Activated CD8-positive, alpha-beta T cell treated with anti-CD3 and anti-CD28 coated beads for 36 hours (primary cell): Measurements from ENCODE around the gene PPP6R2. TPM values are rescaled to one million over a fixed set of nuclear protein-coding genes. Genes with fewer than 3 reads are reported as not detected.

ENCODE experiments used
- ATAC-seq: fragments of 200-7000 bp; cut with Tn5 transposase; one replicate; pipeline ENCODE4 v1.10.0; 2021; ENCODE audit warnings: mild to moderate bottlenecking, moderate library complexity
- CTCF ChIA-PET: fragments of 350-600 bp; sonication (Branson Sonifier 250); formaldehyde crosslinking; loops from one replicate; lab custom pipeline; 2021; ENCODE audit warnings: antibody characterized with exemption; lab: Charles Lee
- POLR2A ChIA-PET: fragments of 350-600 bp; sonication (Branson Sonifier 250); formaldehyde crosslinking; loops from one replicate; lab custom pipeline; 2021; ENCODE audit warnings: antibody characterized with exemption; lab: Charles Lee
- DNase-seq: peaks from one replicate; pipeline ENCODE4 v3.0.0-alpha.2; 2020
- H3K27ac Mint-ChIP-seq: one replicate; pipeline ENCODE4 v1.8.0; 2021; ENCODE audit warnings: mild to moderate bottlenecking, mixed read lengths
- H3K27me3 Mint-ChIP-seq: one replicate; pipeline ENCODE4 v1.8.0; 2021; ENCODE audit warnings: mixed read lengths
- H3K36me3 Mint-ChIP-seq: one replicate; pipeline ENCODE4 v1.8.0; 2021; ENCODE audit warnings: low read depth, mixed read lengths
- H3K4me1 Mint-ChIP-seq: one replicate; pipeline ENCODE4 v1.8.0; 2021; ENCODE audit warnings: low read depth, mixed read lengths
- H3K4me3 Mint-ChIP-seq: one replicate; pipeline ENCODE4 v1.8.0; 2021; ENCODE audit warnings: mild to moderate bottlenecking, moderate library complexity, mixed read lengths
- H3K9me3 Mint-ChIP-seq: one replicate; pipeline ENCODE4 v1.8.0; 2021; ENCODE audit warnings: mixed read lengths
- intact Hi-C: fragments of 100-400 bp; cut with micrococcal nuclease; formaldehyde crosslinking; loops from one replicate; pipeline ENCODE4 v1.10.0; 2022
- total RNA-seq, 2 experiments: library from RNA; stranded (reverse); gene quantifications; one replicate each; pipeline ENCODE4 v1.2.3, GENCODE V29; 2021
- TF ChIP-seq, protein P1 (sequence below): fragments of 200-600 bp; IDR thresholded peaks from one replicate; pipeline ENCODE4 v1.8.0; 2022; ENCODE audit warnings: antibody characterized with exemption, mild to moderate bottlenecking

PPP6R2 gene
- total RNA-seq, 2 experiments from 2014 or later: 44.2 to 44.3 TPM

DNA sequence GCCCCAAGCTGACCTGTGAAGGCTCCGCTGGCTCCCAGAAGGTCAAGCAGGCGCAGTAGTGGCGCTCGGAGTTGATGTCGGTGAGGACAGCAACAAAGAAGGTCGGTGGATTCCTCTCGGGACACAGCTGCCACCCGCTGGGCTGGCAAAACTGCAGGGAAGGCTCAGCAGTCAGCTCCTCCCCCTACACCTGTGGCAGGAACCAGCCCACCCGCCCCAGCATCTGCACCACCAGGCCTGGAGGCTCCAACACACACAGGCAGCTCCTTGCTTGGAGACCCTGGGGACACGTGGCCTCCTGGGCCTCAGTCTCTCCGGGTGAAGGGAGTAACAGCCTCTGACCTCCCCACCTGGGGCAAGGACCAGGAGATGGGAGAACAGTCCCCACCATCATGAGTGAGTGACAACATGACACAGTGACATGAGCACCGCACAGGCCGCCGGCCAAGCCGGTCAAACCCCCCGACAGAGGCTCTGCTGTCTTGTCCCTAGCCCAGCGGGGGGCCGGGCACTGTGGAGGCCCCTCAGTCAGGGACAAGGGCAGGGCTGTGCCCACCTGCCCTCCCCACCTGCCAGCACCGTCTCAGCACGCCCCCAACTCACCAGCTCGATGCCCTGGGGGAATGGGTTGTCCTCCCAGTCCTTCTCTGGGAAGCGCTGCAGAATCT lies 124.8 kb downstream of the PPP6R2 start:
- no peak for ATAC-seq
- intact Hi-C loops: no loop called here
- DNase-seq: no peak
- Mint-ChIP-seq H3K27ac (peak overlapping the region; percentile 95), H3K4me3 (peak overlapping the region; percentile 36), H3K9me3 (no peaks in the 10 kb centered on the region), H3K4me1 (peaks cover 62% of the 10 kb centered on the region), H3K27me3 (no peaks in the 10 kb centered on the region), H3K36me3 (peaks cover 14% of the 10 kb centered on the region)
- ChIA-PET POLR2A (interaction anchor here (2.4 to 5.3 kb wide), 2 partner anchors 57 to 153 kb away, joined by 7 to 38 read pairs; partner anchors contain the start of gene SCO2), CTCF (interaction anchor here (1.2 to 3.5 kb wide), 3 partner anchors 11 to 153 kb away, joined by 3 to 19 read pairs (median 4); no protein-coding TSS in a partner anchor)
- TF ChIP-seq, protein P1, sequence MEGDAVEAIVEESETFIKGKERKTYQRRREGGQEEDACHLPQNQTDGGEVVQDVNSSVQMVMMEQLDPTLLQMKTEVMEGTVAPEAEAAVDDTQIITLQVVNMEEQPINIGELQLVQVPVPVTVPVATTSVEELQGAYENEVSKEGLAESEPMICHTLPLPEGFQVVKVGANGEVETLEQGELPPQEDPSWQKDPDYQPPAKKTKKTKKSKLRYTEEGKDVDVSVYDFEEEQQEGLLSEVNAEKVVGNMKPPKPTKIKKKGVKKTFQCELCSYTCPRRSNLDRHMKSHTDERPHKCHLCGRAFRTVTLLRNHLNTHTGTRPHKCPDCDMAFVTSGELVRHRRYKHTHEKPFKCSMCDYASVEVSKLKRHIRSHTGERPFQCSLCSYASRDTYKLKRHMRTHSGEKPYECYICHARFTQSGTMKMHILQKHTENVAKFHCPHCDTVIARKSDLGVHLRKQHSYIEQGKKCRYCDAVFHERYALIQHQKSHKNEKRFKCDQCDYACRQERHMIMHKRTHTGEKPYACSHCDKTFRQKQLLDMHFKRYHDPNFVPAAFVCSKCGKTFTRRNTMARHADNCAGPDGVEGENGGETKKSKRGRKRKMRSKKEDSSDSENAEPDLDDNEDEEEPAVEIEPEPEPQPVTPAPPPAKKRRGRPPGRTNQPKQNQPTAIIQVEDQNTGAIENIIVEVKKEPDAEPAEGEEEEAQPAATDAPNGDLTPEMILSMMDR: no peak

GRCh38 chr22:50468626-50469025 lies 125.5 kb downstream of the PPP6R2 start:
- Mint-ChIP-seq H3K36me3 (peaks cover 12% of the 10 kb centered on the region), H3K4me1 (peaks cover 69% of the 10 kb centered on the region), H3K9me3 (no peaks in the 10 kb centered on the region), H3K4me3 (peak overlapping the region; percentile 70), H3K27ac (peak overlapping the region; percentile 95), H3K27me3 (no peaks in the 10 kb centered on the region)
- ATAC-seq (no peak), DNase-seq (no peak)
- ChIA-PET CTCF (interaction anchor here (1.2 to 3.5 kb wide), 4 partner anchors 12 to 152 kb away, joined by 3 to 19 read pairs (median 4); no protein-coding TSS in a partner anchor), POLR2A (interaction anchor here (0.9 to 5.3 kb wide), 6 partner anchors 10 to 152 kb away, joined by 3 to 38 read pairs (median 5); partner anchors contain the start of gene SCO2)
- intact Hi-C loops: no loop called here
- TF ChIP-seq, protein P1: no peak

DNA sequence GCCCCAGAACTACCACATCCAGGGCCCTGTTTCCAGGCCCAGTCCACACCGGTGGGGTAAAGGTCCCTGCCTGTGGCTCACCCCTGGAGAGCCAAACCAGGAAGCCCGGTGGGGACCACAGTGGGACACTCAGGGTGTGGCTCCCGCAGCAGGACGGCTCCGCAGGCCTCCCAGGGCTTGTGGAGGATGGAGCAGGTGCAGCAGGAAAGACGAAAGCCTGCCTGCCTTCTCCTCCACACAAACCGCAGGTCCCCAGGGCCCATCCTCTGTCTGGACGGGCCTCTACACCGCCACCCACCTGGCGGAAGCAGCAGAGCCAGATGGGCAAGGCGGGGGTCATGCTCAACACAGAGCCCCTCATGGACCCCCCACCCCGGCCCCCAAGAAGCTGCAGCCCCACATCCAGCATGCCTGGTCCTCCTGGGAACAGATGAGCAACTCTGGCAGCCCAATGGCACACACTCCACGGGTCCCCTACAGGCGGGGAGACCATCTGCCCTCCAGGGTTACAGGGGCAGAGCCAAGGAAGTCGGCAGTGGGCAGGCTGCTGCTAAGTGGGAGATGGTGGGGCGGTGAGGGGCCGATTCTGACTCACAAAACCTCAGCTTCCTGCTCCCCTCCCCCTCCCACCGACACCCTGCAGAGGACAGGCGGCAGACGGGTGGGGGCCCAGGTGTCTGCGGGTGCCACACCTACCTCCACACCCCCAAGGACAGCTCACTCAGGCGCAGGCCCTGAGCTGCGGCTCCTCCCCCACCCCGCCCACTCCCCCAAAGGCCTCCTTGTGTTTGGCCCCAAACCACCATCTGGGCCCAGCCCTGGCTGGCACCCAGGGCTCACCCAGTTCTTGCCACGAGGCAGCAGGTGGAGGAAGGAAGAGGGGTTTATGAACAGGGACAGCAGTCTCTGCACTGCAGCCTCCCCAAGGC lies 126.5 kb downstream of the PPP6R2 start:
- Mint-ChIP-seq H3K4me1 (peaks cover 75% of the 10 kb centered on the region), H3K9me3 (no peaks in the 10 kb centered on the region), H3K27ac (peak overlapping the region; percentile 95), H3K36me3 (peaks cover 14% of the 10 kb centered on the region), H3K27me3 (no peaks in the 10 kb centered on the region), H3K4me3 (peak overlapping the region; percentile 70)
- DNase-seq (peak; percentile 99), ATAC-seq (peak; percentile 86)
- TF ChIP-seq, protein P1: peak; percentile 39
- intact Hi-C loops: no loop called here
- POLR2A ChIA-PET: interaction anchor here (0.9 to 5.3 kb wide), 15 partner anchors 9 to 151 kb away, joined by 3 to 38 read pairs (median 4); partner anchors contain the start of genes LMF2, NCAPH2, SCO2 and SYCE3
- CTCF ChIA-PET: interaction anchor here (0.6 to 3.5 kb wide), 13 partner anchors 13 to 217 kb away, joined by 3 to 19 read pairs (median 4); partner anchors contain the start of genes KLHDC7B and SCO2

GRCh38 chr22:50470491-50470890 lies 127.4 kb downstream of the PPP6R2 start:
- intact Hi-C loops: no loop called here
- Mint-ChIP-seq H3K36me3 (peaks cover 11% of the 10 kb centered on the region), H3K4me1 (peaks cover 78% of the 10 kb centered on the region), H3K9me3 (no peaks in the 10 kb centered on the region), H3K27ac (peak overlapping the region; percentile 95), H3K27me3 (no peaks in the 10 kb centered on the region), H3K4me3 (peak overlapping the region; percentile 70)
- DNase-seq (peak; percentile 34), ATAC-seq (no peak)
- TF ChIP-seq, protein P1: no peak
- CTCF ChIA-PET: interaction anchor here (0.8 to 2.2 kb wide), 10 partner anchors 13 to 218 kb away, joined by 3 to 11 read pairs (median 4); partner anchors contain the start of genes KLHDC7B and SCO2
- POLR2A ChIA-PET: interaction anchor here (0.9 to 5.3 kb wide), 12 partner anchors 11 to 151 kb away, joined by 3 to 38 read pairs (median 5); partner anchors contain the start of genes LMF2, NCAPH2, SCO2 and SYCE3
